Measurements from ENCODE around the gene FAM120AOS.

FAM120AOS gene

DNA sequence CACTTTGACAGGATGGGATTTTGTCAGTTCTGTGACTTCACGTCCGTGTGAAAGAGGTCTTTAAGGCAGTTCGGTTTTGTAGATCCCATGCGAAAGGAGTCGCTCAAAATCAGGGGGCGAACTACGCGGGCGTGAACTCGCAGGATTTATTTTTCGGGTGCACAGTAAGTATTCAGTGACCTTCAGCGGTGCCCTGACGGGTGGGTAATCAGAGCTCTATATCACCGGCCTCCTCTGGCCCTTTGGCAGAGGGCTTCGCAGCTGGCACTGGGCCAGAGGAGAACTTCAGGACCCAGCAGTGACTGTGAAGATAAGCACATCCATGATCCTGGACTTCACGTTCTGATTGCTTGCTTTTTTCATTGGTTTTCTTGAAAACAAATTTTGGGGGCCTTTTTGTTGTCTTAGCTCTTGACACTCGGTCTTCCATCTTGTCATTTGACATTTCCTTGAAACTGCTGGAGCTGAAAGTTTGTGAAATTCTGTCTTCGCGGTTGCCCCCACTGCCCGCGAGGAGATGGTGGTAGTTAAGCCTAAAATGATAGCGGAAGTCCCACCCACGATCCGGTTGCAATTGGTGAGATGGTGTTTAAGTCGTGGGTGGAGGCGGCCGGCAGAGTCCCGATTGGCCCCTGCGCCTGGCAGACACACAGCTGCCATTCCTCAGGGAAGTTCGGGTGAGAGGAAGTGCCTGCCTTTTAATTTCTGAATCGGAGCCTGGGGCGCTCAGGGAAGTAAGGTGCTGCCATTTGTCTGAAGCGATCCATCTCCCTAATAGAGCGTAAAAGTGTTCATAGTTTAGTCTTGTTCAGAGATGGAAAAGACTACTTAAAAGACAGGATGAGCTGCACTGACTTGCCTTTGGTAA lies at the start of gene FAM120AOS:
Gene FAM120AOS (minus strand): TSS at position 535 of the 868 bp plus-strand sequence. CDS start 872 bp downstream, outside the sequence.
- peak; percentile 92 for DNase-seq

DNA sequence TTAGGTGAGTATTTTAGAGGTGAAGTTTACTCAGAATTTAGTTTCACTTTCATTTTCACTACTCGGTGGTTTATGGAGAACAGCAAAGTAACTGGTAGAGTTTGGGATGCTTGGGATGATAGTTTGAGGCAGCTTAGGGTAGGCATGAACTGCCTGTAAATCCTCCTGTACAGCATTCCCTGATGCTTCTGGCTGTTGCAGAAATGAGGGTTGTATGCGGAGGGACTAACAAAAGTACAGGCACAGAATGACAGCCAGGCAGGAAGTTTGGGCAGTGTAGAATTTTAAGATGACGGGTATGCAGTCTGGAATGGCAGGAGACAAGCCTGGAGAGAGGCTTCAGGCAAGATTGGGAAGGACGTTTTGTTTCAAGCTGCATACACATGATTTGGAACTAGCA lies 48.0 kb upstream of the FAM120AOS start:
- DNase-seq, result no peak

DNA sequence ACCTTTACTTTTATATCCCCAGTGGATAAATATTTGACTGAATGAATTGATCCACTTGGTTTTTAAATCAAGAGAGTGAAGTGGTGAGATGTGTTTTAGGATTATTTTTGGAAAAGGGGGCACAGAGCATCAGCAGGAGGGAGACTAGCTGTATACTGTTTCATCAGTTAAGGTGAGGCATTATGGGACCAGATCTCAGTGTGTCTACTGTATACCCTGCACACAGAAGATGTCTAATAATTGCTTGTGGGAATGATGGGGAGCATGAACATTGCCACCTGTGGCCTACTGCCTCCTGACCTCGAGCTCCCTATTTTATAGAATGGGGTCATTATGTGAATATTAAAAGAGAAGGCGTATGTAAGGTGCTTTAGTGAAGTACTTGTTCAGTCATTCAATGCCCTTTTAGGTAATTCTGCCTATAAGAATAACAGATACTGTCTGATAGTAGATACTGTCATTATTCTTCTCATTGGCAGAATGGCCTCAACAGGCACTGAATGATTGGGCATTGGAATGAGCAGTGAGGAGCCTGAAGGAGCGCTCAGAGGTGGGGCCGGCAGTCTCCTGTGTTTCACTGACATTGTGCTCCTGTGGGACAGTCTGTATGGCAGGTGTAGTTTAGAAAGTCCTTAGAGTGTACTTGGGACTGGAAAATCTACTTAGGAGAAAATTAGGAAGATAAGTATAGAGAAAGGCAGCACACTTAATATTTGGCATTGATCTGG lies 47.4 kb upstream of the FAM120AOS start:
- no peak for DNase-seq

DNA sequence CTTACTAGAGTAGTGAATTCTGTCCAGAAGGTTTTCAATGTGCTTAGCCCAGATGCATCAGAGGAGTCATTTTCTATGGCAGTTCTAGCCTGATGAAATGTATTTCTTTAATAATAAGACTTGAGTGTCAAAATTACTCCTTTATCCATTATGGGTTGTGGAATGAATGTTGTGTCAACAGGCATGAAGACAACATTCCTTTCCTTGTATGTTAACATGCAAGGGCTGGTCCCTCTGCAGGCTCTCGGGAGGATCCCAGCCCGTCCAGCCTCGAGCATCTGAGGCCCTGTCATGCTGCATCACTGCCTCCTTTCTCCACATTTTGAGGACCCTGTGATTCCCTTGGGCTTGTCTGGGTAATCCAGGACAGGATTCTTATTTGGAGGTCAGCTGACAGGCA lies 42.9 kb upstream of the FAM120AOS start:
- no peak for DNase-seq

DNA sequence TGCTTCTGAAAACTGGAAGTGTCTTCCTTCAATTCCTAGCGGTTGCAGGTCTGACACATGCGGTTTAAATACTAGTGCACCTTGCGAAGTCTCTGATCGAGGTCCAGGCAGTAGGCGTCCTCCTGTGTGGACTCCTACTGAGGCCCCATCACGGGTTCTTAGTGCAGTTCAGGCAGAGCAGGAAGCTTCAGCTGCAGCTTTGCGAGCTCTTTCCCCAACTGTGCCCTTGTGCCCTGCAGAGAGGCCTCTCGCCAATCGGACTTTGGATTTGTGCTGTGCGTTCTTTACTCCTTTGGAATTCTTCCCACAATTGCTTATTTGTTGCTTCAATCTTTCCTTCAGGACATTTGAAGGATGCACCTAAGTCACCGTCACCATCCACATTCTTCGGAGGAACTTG lies 40.6 kb upstream of the FAM120AOS start:
- no peak for DNase-seq

DNA sequence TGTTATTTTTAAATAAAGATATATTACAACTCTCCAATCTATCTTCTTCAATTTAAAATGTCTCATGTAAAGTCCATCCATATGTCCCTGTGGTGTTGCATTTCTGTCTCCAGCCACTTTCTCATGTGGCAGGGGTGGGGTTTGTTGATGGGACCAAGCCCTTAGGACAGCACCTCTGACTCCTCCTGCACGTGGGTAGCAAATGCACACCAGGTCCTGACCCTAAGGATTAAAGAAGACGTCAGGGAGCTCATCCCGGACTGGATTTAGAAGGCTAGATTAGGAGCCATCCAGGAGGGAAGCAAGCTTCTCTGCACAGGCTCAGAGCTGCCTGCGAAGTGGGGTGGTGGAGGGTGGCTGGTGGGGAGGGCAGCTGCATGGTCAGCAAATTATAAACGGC lies 38.9 kb upstream of the FAM120AOS start:
- DNase-seq, result no peak

DNA sequence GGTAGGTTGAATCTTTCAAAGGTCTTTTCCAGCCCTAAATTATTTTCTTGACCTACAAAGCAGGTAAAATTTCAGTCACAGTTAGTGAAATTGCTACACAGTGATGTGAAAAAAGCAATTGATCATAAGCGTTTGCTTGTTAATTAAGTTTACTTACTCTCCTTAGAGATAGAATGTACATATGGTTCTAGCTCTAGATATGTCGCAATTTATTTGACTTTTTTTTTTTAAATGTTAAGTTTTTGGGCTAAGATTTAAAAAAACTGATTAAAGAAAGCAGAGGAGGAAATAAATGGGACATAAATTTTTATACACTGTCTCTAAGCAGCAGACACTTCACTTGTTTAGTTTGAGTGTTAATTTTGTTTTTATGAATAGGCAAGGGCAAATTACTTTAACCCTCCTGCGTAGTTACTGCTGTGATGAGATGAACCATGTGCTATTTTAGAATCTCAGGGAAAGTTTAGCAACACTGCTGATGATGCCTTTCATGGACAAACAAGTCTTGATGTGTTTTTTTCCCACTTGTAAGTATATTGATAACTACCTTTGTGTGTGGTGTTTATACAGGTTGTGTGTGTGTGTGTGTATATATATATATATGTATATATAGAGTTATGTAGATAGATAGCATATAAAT lies 38.3 kb upstream of the FAM120AOS start:
- DNase-seq, result no peak

DNA sequence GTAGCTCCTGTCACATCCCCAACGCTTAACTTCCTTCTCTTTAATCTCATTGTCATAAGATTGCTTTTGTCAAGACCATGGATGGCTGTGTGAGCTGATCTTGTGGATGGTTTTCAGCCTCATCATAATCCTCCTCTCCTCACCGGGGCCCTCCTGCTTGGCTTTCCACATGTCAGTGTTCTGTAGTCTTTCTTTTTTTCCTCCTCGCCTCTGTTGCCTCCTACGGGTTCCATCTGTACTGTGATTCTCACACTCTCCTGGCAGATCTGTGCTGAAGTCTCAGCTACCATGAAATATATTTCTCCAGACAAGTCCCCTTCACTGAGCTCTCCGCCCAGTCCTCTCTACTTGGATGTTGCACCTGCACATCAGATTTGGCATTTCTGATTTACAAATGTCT lies 34.9 kb upstream of the FAM120AOS start:
- no peak for DNase-seq

DNA sequence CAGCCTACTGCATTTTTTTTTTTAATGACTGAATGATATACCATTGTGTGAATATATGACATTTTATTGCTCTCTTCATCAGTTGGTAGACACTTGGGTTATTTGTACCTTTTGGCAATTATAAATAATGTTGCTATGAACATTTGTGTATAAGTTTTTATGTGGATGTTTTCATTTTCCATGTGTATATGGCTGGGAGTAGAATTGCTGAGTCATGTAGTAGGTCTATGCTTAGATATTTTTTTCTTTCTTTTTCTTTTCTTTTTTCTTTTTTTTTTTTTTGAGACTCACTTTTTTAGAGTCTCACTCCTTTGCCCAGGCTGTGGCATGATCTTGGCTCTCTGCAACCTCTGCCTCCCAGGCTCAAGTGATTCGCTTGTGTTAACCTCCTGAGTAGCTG lies 32.9 kb upstream of the FAM120AOS start:
- DNase-seq, result no peak

DNA sequence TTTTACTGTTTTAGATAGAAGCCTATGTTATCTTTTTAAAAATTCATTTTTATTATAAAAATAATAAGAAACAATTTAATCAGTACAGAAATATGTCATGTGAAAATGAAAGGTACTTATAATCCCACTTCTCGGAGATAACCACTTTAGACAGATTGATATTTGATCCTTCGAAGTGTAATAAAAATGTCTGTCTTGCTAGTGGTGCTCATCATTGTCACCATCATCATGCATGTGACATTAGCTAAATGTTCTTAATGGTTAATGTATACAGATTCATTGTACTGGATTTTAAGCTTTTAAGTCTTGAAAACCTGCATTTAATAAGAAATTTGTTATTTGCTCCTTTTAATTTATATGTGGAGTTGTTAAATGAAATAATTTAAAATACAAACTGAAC lies 30.1 kb upstream of the FAM120AOS start:
- DNase-seq, result no peak

DNA sequence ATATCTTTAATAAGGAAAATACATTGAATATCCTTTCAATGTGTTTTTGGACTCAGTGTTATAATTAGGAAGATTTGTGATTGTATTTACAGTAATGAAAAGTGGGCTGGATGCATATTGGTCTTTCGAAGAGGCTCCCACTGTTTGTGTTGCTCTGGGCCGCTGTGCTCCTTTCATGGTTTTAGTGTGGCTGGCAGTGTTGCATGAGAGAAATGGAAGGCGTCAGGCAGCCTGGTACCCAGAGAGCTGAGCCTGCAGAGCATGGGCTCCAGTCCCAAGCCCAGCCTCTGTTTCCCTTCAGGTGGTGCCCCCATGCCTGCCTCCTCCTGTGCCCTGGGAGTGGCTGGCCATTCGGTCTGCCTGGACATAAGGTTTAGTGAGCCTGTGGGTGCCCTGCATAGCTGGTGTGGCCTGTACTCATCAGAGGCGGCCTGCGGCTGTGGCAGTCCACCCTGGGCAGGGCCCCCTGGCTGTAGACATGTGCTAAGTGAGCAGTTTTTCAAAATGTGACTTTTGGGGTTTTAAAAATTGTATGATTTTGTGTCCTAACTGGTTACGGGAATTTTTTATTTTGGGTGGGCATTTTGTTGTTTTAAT lies 27.4 kb upstream of the FAM120AOS start:
- DNase-seq, result no peak

DNA sequence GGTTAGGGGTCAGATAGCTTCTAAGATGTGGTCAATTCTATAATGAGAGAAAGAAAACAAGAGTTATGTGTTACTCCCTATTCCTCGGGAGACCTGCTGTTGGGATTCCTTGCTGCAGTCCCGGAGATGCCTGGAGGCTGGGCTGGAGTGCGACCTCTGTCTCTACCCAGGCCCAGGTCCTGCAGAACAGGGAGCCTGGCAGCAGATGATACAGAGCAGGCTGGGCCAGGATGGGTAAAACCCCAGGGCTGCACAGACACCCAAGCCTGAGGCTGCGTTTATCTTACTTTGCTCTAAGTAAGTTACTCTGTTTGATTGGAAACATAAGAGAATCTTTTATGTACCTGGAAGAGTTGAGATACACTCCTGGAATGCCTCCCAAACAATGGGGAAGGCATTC lies 26.9 kb upstream of the FAM120AOS start:
- DNase-seq, result no peak

DNA sequence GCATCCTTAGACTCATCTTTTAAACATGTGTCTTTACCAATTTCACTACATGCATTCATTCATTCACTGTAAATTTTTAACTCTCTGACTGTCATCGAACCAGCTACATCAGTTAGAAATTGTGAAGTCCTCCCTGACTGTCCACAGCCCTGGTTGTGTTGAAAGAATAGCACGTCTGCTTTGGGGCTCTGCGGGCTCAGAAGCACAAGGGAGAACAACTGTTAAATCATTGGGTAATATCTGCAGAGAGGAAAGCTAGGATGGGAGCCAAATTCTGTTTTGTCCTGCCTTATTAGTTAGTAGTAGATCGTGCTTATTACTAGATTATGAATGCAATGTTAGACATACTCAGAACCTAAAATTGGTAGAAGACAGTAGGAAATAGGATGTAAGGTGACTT lies 26.3 kb upstream of the FAM120AOS start:
- DNase-seq, result no peak

DNA sequence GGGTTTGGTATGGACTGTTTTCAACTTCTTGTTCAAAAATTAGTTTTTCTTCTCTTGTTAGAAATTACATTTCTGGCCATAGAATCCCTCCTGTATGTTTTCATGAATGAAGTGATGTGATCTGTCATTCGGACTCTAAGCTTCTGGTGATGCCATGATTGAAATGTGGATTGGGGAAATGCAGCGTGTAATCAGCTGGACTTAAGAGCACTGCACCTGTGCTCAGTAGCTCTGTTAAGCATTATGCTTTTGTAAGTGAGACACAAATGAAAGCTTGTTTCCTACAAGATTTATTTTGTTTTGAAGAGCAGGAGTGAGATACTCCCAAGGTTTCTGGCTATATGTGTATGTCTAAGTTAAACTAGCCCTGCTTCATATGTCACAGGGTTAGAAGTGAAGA lies 24.0 kb upstream of the FAM120AOS start:
- DNase-seq, result no peak

DNA sequence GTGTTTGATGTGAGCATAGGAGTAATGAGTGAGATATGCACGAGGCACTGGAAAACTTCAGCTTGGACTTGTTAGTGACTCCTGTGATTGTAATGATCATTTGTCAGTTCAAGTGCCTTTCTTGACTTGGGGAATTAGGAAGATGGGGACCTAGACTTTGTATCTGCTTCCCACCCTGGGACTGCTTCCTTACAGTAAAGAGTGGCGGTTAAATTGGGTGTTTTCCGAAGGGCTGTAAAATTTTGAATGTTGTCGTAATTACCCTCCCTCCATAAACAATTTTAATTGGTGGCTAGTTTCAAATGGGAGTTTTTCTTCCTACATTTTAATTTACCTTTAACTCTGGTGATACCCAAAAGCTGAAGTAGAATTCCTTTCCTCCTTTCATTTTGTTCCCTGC lies 23.5 kb upstream of the FAM120AOS start:
- DNase-seq, result no peak

DNA sequence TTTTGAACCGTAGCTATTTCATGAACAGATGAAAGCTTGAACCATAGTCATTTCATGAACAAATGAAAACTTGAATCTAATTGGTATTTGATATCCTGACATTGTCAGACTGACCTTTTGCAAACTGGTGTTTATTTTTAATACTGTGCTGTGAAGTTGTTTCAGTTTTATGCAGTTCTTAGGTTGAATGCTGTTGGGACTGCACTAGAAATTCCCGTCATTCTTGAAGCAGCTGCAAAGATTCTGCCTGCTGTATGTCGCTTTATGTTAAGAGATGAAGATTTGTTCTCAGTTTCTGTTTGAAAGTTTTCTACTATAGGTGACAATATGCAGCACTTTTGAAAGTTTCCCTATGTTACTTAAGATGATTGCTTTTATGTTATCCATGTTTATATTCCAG lies 22.5 kb upstream of the FAM120AOS start:
- DNase-seq, result no peak

DNA sequence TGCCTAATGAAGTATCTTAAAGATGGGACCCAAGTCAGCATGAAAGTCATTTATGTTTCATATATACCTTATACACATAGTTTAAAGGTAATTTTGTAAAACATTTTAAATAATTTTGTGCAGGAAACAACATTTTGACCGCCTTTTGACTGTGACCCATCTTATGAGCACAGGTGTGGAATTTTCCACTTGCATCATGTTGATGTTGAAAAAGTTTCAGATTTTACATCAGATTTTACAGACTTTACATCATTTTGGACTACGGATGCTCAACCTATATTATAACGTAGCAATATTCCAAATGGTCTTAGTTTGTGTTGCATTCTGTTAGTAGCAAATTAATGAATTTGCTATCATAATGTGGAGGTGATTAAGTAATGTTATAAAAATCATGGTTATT lies 21.7 kb upstream of the FAM120AOS start:
- DNase-seq, result no peak

DNA sequence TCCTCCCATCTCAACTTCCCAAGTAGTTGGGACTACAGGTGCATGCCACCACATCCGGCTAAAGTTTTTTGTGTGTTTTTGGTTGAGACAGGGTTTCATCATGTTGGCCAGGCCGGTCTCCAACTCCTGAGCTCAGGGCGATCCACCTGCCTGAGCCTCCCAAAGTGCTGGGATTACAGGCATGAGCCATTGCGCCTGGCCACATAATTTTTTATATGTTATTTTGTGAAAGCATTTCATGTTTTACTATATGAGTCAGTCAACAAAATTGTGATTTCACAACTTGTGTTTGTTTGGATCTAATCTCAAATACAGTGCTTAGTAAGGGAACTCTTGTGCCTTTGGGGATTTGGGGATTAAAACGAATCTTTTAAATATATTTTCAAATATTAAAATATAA lies 20.0 kb upstream of the FAM120AOS start:
- DNase-seq, result no peak

DNA sequence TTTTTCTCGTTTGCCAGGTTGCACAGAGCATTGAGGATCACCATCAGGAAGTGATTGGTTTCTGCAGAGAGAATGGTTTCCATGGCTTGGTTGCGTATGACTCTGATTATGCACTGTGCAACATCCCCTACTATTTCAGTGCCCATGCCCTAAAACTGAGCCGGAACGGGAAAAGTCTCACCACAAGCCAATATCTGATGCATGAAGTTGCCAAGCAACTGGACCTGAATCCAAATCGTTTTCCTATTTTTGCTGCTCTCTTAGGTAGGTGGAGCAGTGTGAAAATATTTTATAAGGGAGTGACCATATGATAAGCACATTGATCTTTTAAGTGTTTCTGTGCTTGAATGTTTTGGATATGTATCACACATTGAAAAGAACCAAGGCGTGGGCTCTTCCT lies 17.7 kb upstream of the FAM120AOS start:
- no peak for DNase-seq

DNA sequence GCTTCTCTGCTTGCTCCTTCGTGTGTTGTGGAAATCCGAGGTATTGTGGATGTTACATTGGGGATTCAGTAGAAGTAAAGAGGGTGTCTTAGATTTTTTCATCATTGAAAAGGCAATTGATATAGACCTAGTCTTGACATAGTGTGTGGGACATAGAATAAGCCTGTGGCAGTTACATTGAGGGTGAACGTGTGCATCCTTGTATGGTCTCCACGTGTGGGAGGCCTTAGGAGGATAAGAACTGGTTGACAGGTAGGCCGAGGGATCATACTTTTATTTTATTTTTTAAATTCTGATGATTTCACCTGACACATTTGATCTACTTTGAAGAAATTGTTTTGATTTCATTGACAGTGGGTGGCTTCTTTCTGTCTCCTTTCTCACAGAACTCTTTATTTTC lies 17.0 kb upstream of the FAM120AOS start:
- DNase-seq, result no peak

DNA sequence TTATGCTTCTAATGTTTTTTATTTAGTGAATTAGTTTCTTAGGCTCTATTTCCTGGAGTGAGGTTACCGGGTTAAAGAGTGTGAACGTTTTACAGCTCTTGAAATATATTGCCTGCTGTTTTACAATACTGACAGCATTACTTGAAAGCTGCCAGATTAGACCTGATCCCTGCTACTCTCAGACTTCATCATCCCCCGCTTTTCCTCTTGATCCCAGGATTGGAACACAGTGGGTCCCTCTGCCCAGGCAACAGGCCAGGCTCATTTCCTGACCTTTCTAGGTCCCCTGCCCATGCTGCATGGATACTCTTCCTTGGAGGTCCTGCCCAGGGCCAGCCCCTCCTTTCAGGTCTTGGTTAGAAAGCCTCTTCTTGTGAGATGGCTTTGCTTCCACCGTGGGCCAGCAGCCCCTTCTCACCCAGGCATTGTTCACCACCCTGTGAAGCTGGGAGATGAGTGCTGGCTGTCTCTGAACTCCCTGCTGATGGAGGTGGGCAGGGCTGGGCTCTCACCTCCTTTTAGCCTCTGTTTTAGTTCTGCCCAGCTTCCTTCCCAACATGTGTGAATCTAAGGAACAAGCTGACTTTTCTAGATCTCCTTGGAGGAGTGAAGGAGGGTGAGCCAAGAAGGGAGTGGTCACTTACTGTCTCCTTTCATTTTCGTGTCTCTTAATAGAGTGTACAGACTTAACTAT lies 15.5 kb upstream of the FAM120AOS start:
- DNase-seq, result no peak

DNA sequence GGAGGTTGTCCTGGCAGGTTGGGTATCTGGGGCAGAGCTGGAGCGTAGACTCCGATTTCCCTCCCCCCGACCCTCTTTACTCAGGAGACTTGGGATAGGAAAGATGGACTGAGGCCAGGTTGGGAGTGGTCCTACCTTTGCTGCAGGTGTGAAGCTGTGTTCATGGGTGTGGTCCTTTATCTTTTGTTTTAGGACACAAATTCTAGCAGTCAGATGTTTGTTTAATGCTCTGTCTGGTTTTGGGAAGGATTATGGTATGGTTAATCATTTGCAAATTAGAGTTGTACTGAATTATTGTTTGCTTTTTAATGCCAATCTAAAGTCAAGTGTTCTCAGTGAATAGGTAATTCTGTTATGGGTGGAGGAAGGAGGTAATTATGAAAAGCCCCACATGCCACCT lies 14.1 kb upstream of the FAM120AOS start:
- DNase-seq, result peak; percentile 83

DNA sequence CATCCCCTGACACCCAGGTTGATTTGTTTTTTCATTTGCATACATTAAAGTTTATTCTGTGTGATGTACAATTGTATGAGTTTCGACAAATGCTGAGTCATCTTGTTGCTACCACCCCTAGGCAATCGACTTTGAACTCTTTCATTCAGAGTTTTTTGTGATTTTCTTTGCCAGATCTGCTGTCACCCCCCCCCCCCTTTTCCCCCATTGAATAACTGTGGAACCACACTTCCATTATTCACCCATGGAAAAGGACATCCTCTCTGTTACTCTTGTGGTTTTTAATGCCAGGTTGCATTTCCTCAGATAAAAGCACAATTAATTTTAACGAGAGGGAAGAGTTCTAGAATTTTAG lies 13.7 kb upstream of the FAM120AOS start:
- no peak for DNase-seq
